K562 (cell line): ENCODE results near the gene HSF4. TPM values are rescaled to one million over a fixed set of nuclear protein-coding genes. Genes with fewer than 3 reads are reported as not detected.

Experiments used
- ATAC-seq: fragments of 200-7000 bp; cut with Tn5 transposase; 3 replicates; pipeline ENCODE4 v1.9.1; 2020; ENCODE audit warnings: moderate library complexity
- BruUV-seq: library from RNA; stranded (reverse); fragments of 400-500 nt; replicated peaks from 2 replicates; lab custom pipeline; 2021; lab: Mats Ljungman, UMichigan
- CTCF ChIA-PET: fragments of 300-600 bp; formaldehyde crosslinking; extraction: SDS; loops from one replicate; lab custom pipeline; 2021; ENCODE audit warnings: low intra/inter-chr PET ratio; lab: Yijun Ruan, JAX
- POLR2A ChIA-PET: fragments of 300-600, 350-650 bp; sonication (Branson Sonifier 250); formaldehyde crosslinking; extraction: SDS; loops from one replicate; lab custom pipeline; 2021; ENCODE audit warnings: antibody characterized with exemption, inconsistent platforms; lab: Yijun Ruan, JAX
- DNase-seq, 4 experiments: peaks; one replicate each; pipeline versions ENCODE4 v3.0.0 to v3.0.0-alpha.2; 2011 to 2018; ENCODE audit warnings: low spot score in 3 of 4, mixed read lengths in 3 of 4; ENCODE audit errors: extremely low read depth in 1 of 4
- FAIRE-seq: peaks from 2 replicates; lab custom pipeline; 2011; peaks lifted over from hg19 to GRCh38; lab: Jason Lieb, UNC
- H2AFZ ChIP-seq: 2 replicates; pipeline ENCODE4 v1.6.0; 2011; ENCODE audit warnings: low read depth, low read length, control low read depth, inconsistent platforms
- H3K27ac ChIP-seq: fragments of 200-600 bp; 3 replicates; pipeline ENCODE4 v1.8.0; 2011; ENCODE audit warnings: low read depth, mild to moderate bottlenecking, control low read depth, inconsistent platforms, low read length, moderate library complexity, mixed read lengths; ENCODE audit errors: extremely low read depth
- H3K27me3 ChIP-seq, 2 experiments: fragments of 300-600 bp in 1 of 2; 2 replicates in 1 of 2; 3 replicates in 1 of 2; pipeline versions ENCODE4 v1.6.0 to v1.8.0; 2011; ENCODE audit warnings: inconsistent platforms in 2 of 2, low read length in 2 of 2, mild to moderate bottlenecking in 1 of 2, mixed read lengths in 1 of 2, moderate library complexity in 1 of 2; ENCODE audit not compliant: control insufficient read depth in 2 of 2, insufficient read depth in 2 of 2
- H3K36me3 ChIP-seq: fragments of 300-600 bp; 3 replicates; pipeline ENCODE4 v1.8.0; 2011; ENCODE audit warnings: mild to moderate bottlenecking, low read length, inconsistent platforms; ENCODE audit not compliant: control insufficient read depth, insufficient read depth
- H3K4me1 ChIP-seq, 2 experiments: fragments of 200-600 bp in 1 of 2; replicated peaks in 1 of 2; 2 replicates in 1 of 2; 3 replicates in 1 of 2; pipeline versions ENCODE4 v1.5.1 to v1.8.0; 2011; ENCODE audit warnings: inconsistent platforms in 2 of 2, low read length in 2 of 2, mild to moderate bottlenecking in 1 of 2, mixed read lengths in 1 of 2, moderate library complexity in 1 of 2; ENCODE audit not compliant: control insufficient read depth in 2 of 2, insufficient read depth in 2 of 2
- H3K4me2 ChIP-seq: 2 replicates; pipeline ENCODE4 v1.6.1; 2011; ENCODE audit warnings: low read length, control low read depth, inconsistent platforms, mixed read lengths; ENCODE audit not compliant: insufficient read depth
- H3K4me3 ChIP-seq: fragments of 200-600 bp; sonication (generic), shearing (Covaris generic); 2 replicates; pipeline ENCODE4 v1.5.1; 2016; ENCODE audit warnings: control low read depth, inconsistent platforms
- H3K79me2 ChIP-seq: fragments of 200-600 bp; 3 replicates; pipeline ENCODE4 v1.8.0; 2011; ENCODE audit warnings: low read length, inconsistent platforms; ENCODE audit not compliant: control insufficient read depth, insufficient read depth
- H3K9ac ChIP-seq, 2 experiments: 2 replicates each; pipeline versions ENCODE4 v1.6.0 to v1.6.1; 2011; ENCODE audit warnings: low read depth in 2 of 2, low read length in 2 of 2, control low read depth in 1 of 2, inconsistent platforms in 1 of 2, mild to moderate bottlenecking in 1 of 2, mixed read lengths in 1 of 2; ENCODE audit not compliant: insufficient read depth in 1 of 2
- H3K9me1 ChIP-seq: one replicate; pipeline ENCODE4 v1.6.0; 2011; ENCODE audit warnings: inconsistent platforms, mild to moderate bottlenecking, low read length, moderate library complexity; ENCODE audit not compliant: control insufficient read depth, insufficient read depth
- H3K9me3 ChIP-seq: replicated peaks from 2 replicates; pipeline ENCODE4 v1.5.1; 2011; ENCODE audit warnings: low read depth, low read length, inconsistent platforms; ENCODE audit not compliant: control insufficient read depth, insufficient read depth
- H4K20me1 ChIP-seq: replicated peaks from 2 replicates; pipeline ENCODE4 v1.6.1; 2011; ENCODE audit warnings: low read length, inconsistent platforms, mixed read lengths; ENCODE audit not compliant: control insufficient read depth, insufficient read depth
- ADNP ChIP-seq: fragments of 200-800 bp; sonication (Bioruptor generic); IDR thresholded peaks from 2 replicates; pipeline ENCODE4 v1.6.1; 2016; ENCODE audit warnings: missing genetic modification characterization, missing compliant biosample characterization
- E4F1 ChIP-seq: fragments of 250-450 bp; sonication (Bioruptor Pico); IDR thresholded peaks from 2 replicates; pipeline ENCODE4 v1.5.0; 2021; ENCODE audit warnings: mild to moderate bottlenecking, borderline replicate concordance
- MAFK ChIP-seq: IDR thresholded peaks from 2 replicates; pipeline ENCODE4 v1.6.1; 2011; ENCODE audit warnings: low read length, improper control_type of control experiment
- NR2C1 ChIP-seq, 2 experiments: fragments of 450-650 bp; IDR thresholded peaks; 2 replicates each; pipeline ENCODE4 v1.6.1; 2017; ENCODE audit warnings: mild to moderate bottlenecking in 2 of 2, antibody characterized with exemption in 1 of 2, inconsistent platforms in 1 of 2, missing compliant biosample characterization in 1 of 2, missing genetic modification characterization in 1 of 2
- PKNOX1 ChIP-seq: fragments of 450-650 bp; IDR thresholded peaks from 2 replicates; pipeline ENCODE4 v1.6.1; 2016
- SIN3A ChIP-seq, 2 experiments: fragments of 150-350 bp in 1 of 2; IDR thresholded peaks; 2 replicates each; pipeline ENCODE4 v1.6.1; 2011 to 2016; ENCODE audit warnings: borderline replicate concordance in 2 of 2, low read depth in 2 of 2, low read length in 2 of 2, mild to moderate bottlenecking in 2 of 2, moderate library complexity in 2 of 2; ENCODE audit not compliant: control insufficient read depth in 1 of 2
- SOX6 ChIP-seq: fragments of 450-650 bp; IDR thresholded peaks from 2 replicates; pipeline ENCODE4 v1.6.1; 2014; ENCODE audit warnings: mild to moderate bottlenecking
- SRSF7 ChIP-seq: fragments of 200-400 bp; formaldehyde crosslinking; optimal IDR thresholded peaks from 2 replicates; pipeline ENCODE3; 2017; ENCODE audit warnings: mild to moderate bottlenecking, low read depth, low read length
- ZBTB43 ChIP-seq: sonication (generic); formaldehyde crosslinking; IDR thresholded peaks from 2 replicates; pipeline ENCODE4 v1.8.0; 2023; ENCODE audit warnings: mild to moderate bottlenecking, missing genetic modification reagents
- ZNF175 ChIP-seq: fragments of 200-800 bp; sonication (Bioruptor generic); IDR thresholded peaks from 2 replicates; pipeline ENCODE4 v1.6.1; 2016; ENCODE audit warnings: low read depth, mild to moderate bottlenecking, missing genetic modification characterization, missing compliant biosample characterization
- ZNF212 ChIP-seq: fragments of 450-650 bp; formaldehyde crosslinking; IDR thresholded peaks from 2 replicates; pipeline ENCODE4 v1.4.0; 2020; ENCODE audit warnings: mild to moderate bottlenecking
- ZNF398 ChIP-seq: fragments of 250-450 bp; sonication (Bioruptor Pico); IDR thresholded peaks from 2 replicates; pipeline ENCODE4 v1.8.0; 2021; ENCODE audit warnings: moderate library complexity, mild to moderate bottlenecking, inconsistent platforms
- ZNF589 ChIP-seq: fragments of 200-800 bp; sonication (Bioruptor generic); IDR thresholded peaks from 2 replicates; pipeline ENCODE4 v1.6.1; 2016; ENCODE audit warnings: low read depth, missing genetic modification characterization, missing compliant biosample characterization
- WGBS: fragments of 100-300 bp; shearing (Covaris generic); methylation state at CpG from one replicate; pipeline ENCODE4 v1.1.6; 2016; ENCODE audit warnings: low coverage, mixed read lengths; ENCODE audit not compliant: insufficient coverage; ENCODE audit errors: missing lambda C conversion rate; 5-methylcytosine and 5-hydroxymethylcytosine counted together
- in situ Hi-C: fragments of 300-500 bp; cut with MboI; formaldehyde crosslinking; loops from 4 replicates; pipeline ENCODE4 v1.15.0; 2018; ENCODE audit warnings: inconsistent platforms, mixed read lengths
- intact Hi-C: fragments of 100-400 bp; cut with micrococcal nuclease; formaldehyde crosslinking; loops from 2 replicates; pipeline ENCODE4 v1.14.2; 2022
- polyA plus RNA-seq, 8 experiments: library from polyadenylated mRNA; depleted of rRNA in 4 of 8; stranded (reverse) in 5 of 8; unstranded in 3 of 8; fragments of >200 nt; fragmentation: Nextera tagmentation in 2 of 8; fragmentation: Illumina TruSeq in 1 of 8; extraction: Ambion mirVana in 2 of 8; extraction: Trizol in 1 of 8; gene quantifications; 2 replicates each; pipeline versions ENCODE4 v1.2.1 to v1.2.3, GENCODE V29; 2011 to 2014; ENCODE audit warnings: inconsistent platforms in 1 of 8, missing spikeins in 1 of 8
- total RNA-seq, 7 experiments: library from RNA; depleted of rRNA in 6 of 7; stranded (reverse); fragments of >200 nt in 6 of 7; fragmentation: Illumina TruSeq in 2 of 7; extraction: Trizol in 2 of 7; gene quantifications; 2 replicates each; pipeline versions ENCODE4 v1.2.1 to v1.2.3, GENCODE V29; 2011 to 2021; ENCODE audit warnings: low replicate concordance in 1 of 7

The HSF4 gene
- total and polyA plus RNA-seq, 9 of the 15 experiments (the other 6 are each of a cell fraction or from before 2014, with no cell fraction given): 0.50 to 35.4 (median 8.8) TPM; not detected in 1

- ATAC-seq (no peak), DNase-seq (no peak), FAIRE-seq (no peak)
- CTCF ChIA-PET: no interaction called here
- Histone ChIP-seq H3K4me1 (peaks cover 20 to 62% of the 10 kb centered on the region in 2 experiments), H3K27me3 (no peaks in the 10 kb centered on the region), H3K9ac (no peak overlapping the region), H3K79me2 (peaks cover 28% of the 10 kb centered on the region), H3K9me1 (no peaks in the 10 kb centered on the region), H4K20me1 (peaks cover 16% of the 10 kb centered on the region), H3K4me2 (0 out of 2 replicates have a peak overlapping the region, but pooled peaks have one; percentile 87), H3K9me3 (no peaks in the 10 kb centered on the region), H3K27ac (no peak overlapping the region), H2AFZ (no peak overlapping the region), H3K4me3 (0 out of 2 replicates have a peak overlapping the region, but pooled peaks have one; percentile 73), H3K36me3 (peaks cover 4% of the 10 kb centered on the region; the same call in 1 of the 3 replicates)
- TSS peak; percentile 49 for BruUV-seq
- 42% methylated on average over 7 of the region's 7 CpGs for WGBS
- intact Hi-C loops (loop anchor here (2.0 to 5.0 kb wide), 2 partner anchors 181 to 203 kb away; no protein-coding TSS in a partner anchor), in situ Hi-C loops (loop anchor here (5.0 to 25.0 kb wide), 2 partner anchors 141 to 196 kb away; partner anchors contain the start of gene CES3)
- POLR2A ChIA-PET: interaction anchor here (0.6 to 1.6 kb wide), 2 partner anchors 22 to 32 kb away, joined by 4 read pairs; partner anchors contain the start of gene EXOC3L1
- no peak for TF ChIP-seq ZNF212 (CRISPR knock-in tag)
- no peak for TF ChIP-seq SIN3A (IDR thresholded peaks at IDR 0.05; ENCODE audit: borderline replicate concordance in 2 of 2, control insufficient read depth in 1 of 2, low read depth in 2 of 2, low read length in 2 of 2)
- TF ChIP-seq SOX6: peak; percentile 34; the same call in 1 of the 2 replicates
- TF ChIP-seq ZNF175 (CRISPR knock-in tag): no peak
- TF ChIP-seq NR2C1 (IDR thresholded peaks at IDR 0.05): no peak
- TF ChIP-seq NR2C1 (tag; IDR thresholded peaks at IDR 0.05): no peak
- TF ChIP-seq ZNF589 (CRISPR knock-in tag): no peak
- TF ChIP-seq ZNF398 (CRISPR knock-in tag): no peak
- TF ChIP-seq E4F1 (CRISPR knock-in tag): no peak
- TF ChIP-seq MAFK: no peak
- TF ChIP-seq PKNOX1: no peak
- no peak for TF ChIP-seq ADNP (tag)
- no peak for TF ChIP-seq ZBTB43 (CRISPR knock-in tag)
- TF ChIP-seq SRSF7: no peak
Observed at GRCh38 chr16:67157892-67158635, 6.5 kb upstream of the HSF4 start.
